Smooth muscle cell (in vitro differentiated cells): Measurements from ENCODE around the gene MARS1. TPM values are rescaled to one million over a fixed set of nuclear protein-coding genes. Genes with fewer than 3 reads are reported as not detected.

Experiments used
- DNase-seq: peaks from one replicate; lab custom pipeline; 2025; ENCODE audit not compliant: unreplicated experiment; lab: John Stamatoyannopoulos, UW
- H2AFZ ChIP-seq: fragments of 200-600 bp; sonication (generic); 2 replicates; pipeline ENCODE4 v1.6.0; 2016; ENCODE audit warnings: antibody characterized with exemption, low read depth, mild to moderate bottlenecking
- H3F3A ChIP-seq: fragments of 200-600 bp; sonication (generic); 2 replicates; pipeline ENCODE4 v1.6.0; 2017; ENCODE audit warnings: antibody characterized with exemption, low read depth
- H3K27ac ChIP-seq: fragments of 200-600 bp; sonication (generic); 2 replicates; pipeline ENCODE4 v1.5.1; 2016; ENCODE audit warnings: low read depth, mild to moderate bottlenecking
- H3K27me3 ChIP-seq: fragments of 200-600 bp; sonication (generic); 2 replicates; pipeline ENCODE4 v1.6.1; 2016; ENCODE audit warnings: low read depth, mild to moderate bottlenecking
- H3K36me3 ChIP-seq: fragments of 200-600 bp; sonication (generic); 2 replicates; pipeline ENCODE4 v1.5.1; 2016; ENCODE audit warnings: low read depth
- H3K4me1 ChIP-seq: fragments of 200-600 bp; sonication (generic); 2 replicates; pipeline ENCODE4 v1.5.1; 2016; ENCODE audit warnings: low read depth
- H3K4me2 ChIP-seq: fragments of 200-600 bp; sonication (generic); 2 replicates; pipeline ENCODE4 v1.6.0; 2016; ENCODE audit warnings: mild to moderate bottlenecking
- H3K4me3 ChIP-seq: fragments of 200-600 bp; sonication (generic); 2 replicates; pipeline ENCODE4 v1.5.1; 2016; ENCODE audit warnings: mild to moderate bottlenecking
- H3K79me2 ChIP-seq: fragments of 200-600 bp; sonication (generic); 2 replicates; pipeline ENCODE4 v1.6.0; 2016; ENCODE audit warnings: low read depth, mild to moderate bottlenecking
- H3K9ac ChIP-seq: fragments of 200-600 bp; sonication (generic); 2 replicates; pipeline ENCODE4 v1.6.0; 2016; ENCODE audit warnings: low read depth
- H3K9me3 ChIP-seq: fragments of 200-600 bp; sonication (generic); replicated peaks from 2 replicates; pipeline ENCODE4 v1.5.1; 2016; ENCODE audit warnings: low read depth
- H4K20me1 ChIP-seq: fragments of 200-600 bp; sonication (generic); 2 replicates; pipeline ENCODE4 v1.6.0; 2016; ENCODE audit warnings: low read depth
- WGBS: methylation state at CpG from one replicate; pipeline ENCODE4 v1.1.7; 2016; ENCODE audit warnings: low lambda C conversion rate; 5-methylcytosine and 5-hydroxymethylcytosine counted together
- polyA plus RNA-seq: library from polyadenylated mRNA; unstranded; fragments of >200 nt; fragmentation: Nextera tagmentation; extraction: Ambion mirVana; gene quantifications from 2 replicates; pipeline ENCODE4 v1.2.1, GENCODE V29; 2016
- total RNA-seq: library from RNA; depleted of rRNA; stranded (reverse); fragments of >200 nt; gene quantifications from 2 replicates; pipeline ENCODE4 v1.2.3, GENCODE V29; 2014
- TF ChIP-seq, protein P1 (sequence below): fragments of 200-600 bp; sonication (generic); IDR thresholded peaks from 2 replicates; pipeline ENCODE4 v1.5.1; 2017; ENCODE audit warnings: borderline replicate concordance, mild to moderate bottlenecking, antibody characterized with exemption; ENCODE audit not compliant: insufficient read depth, poor library complexity, severe bottlenecking

Gene MARS1
- total and polyA plus RNA-seq, 2 experiments from 2014 or later = 186 to 192 TPM

DNA sequence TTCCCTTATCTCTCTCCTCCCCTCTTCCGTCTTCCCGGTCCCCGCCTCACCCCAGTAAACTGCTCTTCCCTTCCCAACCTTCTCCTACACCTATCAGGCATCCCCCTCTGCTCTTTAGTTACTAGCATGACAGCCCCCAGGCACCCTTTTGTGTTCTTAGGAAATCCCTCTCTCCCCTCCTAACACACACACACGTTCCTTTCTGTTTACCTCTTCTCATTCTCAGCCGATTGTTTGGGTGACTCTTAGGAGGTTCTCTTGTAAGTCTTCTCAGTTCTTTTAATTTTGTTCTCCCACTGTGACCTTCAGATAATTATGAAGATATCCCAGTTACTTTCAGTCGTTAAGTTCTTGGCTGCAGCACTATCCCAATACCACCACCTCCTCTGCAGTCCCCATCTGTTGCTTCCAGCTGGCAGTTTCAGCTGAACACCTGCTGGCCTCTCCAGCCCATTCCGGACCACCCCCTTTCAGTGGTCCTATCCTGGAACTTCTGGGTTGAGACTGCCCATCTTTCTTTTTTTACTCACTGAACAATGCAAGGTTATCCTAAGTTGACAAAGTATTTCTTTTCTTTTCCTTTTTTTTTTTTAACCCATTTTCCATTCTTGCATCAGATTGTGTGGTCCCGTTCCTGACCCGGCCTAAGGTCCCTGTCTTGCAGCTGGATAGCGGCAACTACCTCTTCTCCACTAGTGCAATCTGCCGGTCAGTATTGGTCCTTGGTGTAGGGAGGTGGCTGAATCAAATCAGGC is 711 bp downstream of the MARS1 start:
- Histone ChIP-seq H2AFZ (peak overlapping the region; percentile 20), H3K4me1 (peaks cover 11% of the 10 kb centered on the region), H3K9ac (peak overlapping the region; percentile 90), H3K9me3 (no peaks in the 10 kb centered on the region), H3K36me3 (peaks cover 13% of the 10 kb centered on the region), H3K4me2 (peak overlapping the region; percentile 96), H3K4me3 (peak overlapping the region; percentile 89), H4K20me1 (peaks cover 5% of the 10 kb centered on the region), H3K79me2 (peaks cover 27% of the 10 kb centered on the region), H3K27me3 (no peaks in the 10 kb centered on the region), H3F3A (no peaks in the 10 kb centered on the region), H3K27ac (peak overlapping the region; percentile 61)
- no peak for DNase-seq
- TF ChIP-seq, protein P1, sequence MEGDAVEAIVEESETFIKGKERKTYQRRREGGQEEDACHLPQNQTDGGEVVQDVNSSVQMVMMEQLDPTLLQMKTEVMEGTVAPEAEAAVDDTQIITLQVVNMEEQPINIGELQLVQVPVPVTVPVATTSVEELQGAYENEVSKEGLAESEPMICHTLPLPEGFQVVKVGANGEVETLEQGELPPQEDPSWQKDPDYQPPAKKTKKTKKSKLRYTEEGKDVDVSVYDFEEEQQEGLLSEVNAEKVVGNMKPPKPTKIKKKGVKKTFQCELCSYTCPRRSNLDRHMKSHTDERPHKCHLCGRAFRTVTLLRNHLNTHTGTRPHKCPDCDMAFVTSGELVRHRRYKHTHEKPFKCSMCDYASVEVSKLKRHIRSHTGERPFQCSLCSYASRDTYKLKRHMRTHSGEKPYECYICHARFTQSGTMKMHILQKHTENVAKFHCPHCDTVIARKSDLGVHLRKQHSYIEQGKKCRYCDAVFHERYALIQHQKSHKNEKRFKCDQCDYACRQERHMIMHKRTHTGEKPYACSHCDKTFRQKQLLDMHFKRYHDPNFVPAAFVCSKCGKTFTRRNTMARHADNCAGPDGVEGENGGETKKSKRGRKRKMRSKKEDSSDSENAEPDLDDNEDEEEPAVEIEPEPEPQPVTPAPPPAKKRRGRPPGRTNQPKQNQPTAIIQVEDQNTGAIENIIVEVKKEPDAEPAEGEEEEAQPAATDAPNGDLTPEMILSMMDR = no peak
- WGBS = 33% methylated on average over 11 of the region's 11 CpGs

DNA sequence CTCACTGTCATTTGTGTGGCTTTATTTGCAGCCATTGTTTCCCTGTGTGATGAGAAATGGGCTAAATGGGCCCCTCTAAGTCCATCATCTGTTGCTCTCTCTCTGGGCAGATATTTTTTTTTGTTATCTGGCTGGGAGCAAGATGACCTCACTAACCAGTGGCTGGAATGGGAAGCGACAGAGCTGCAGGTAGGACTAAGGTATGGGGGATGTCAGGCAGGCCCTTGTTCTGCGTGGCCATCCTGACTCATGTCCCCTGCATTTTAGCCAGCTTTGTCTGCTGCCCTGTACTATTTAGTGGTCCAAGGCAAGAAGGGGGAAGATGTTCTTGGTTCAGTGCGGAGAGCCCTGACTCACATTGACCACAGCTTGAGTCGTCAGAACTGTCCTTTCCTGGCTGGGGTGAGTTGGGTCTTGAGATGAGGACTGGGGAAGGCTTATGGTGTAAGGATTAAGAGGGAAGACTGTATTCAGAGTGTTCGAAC is 1.3 kb downstream of the MARS1 start:
- Histone ChIP-seq H3K27ac (peak overlapping the region; percentile 61), H3K4me2 (peak overlapping the region; percentile 96), H3K79me2 (peaks cover 27% of the 10 kb centered on the region), H3K9me3 (no peaks in the 10 kb centered on the region), H3K4me1 (peaks cover 11% of the 10 kb centered on the region), H3K27me3 (no peaks in the 10 kb centered on the region), H3F3A (no peaks in the 10 kb centered on the region), H3K9ac (peak overlapping the region; percentile 90), H4K20me1 (peaks cover 8% of the 10 kb centered on the region), H3K36me3 (peaks cover 13% of the 10 kb centered on the region), H2AFZ (no peak overlapping the region), H3K4me3 (peak overlapping the region; percentile 89)
- no peak for DNase-seq
- TF ChIP-seq, protein P1 = no peak
- WGBS = 74% methylated on average over 5 of the region's 5 CpGs

DNA sequence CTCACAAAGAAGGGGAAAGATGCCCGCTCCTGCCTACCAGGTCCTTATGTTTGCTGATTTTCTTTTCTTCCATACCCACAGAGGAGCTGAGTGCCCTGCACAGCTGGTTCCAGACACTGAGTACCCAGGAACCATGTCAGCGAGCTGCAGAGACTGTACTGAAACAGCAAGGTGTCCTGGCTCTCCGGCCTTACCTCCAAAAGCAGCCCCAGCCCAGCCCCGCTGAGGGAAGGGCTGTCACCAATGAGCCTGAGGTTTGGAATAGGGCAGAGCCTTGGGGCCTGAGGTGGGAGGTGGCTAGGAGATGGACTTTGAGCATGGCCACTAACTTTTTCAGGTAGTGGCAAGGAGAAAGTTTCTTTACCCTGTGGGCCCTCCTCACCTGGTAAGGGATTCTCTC is 2.3 kb downstream of the MARS1 start:
- H3F3A ChIP-seq = no peaks in the 10 kb centered on the region
- no peaks in the 10 kb centered on the region for H3K27me3 ChIP-seq
- DNase-seq = no peak
- WGBS = 96% methylated on average over 4 of the region's 4 CpGs
- H3K4me3 ChIP-seq = no peak overlapping the region
- H3K4me1 ChIP-seq = peaks cover 11% of the 10 kb centered on the region
- peaks cover 13% of the 10 kb centered on the region for H3K36me3 ChIP-seq
- no peak overlapping the region for H3K4me2 ChIP-seq
- peaks cover 27% of the 10 kb centered on the region for H3K79me2 ChIP-seq
- no peak overlapping the region for H3K27ac ChIP-seq
- H4K20me1 ChIP-seq = peaks cover 8% of the 10 kb centered on the region
- TF ChIP-seq, protein P1 = no peak
- no peak overlapping the region for H2AFZ ChIP-seq
- H3K9ac ChIP-seq = no peak overlapping the region
- no peaks in the 10 kb centered on the region for H3K9me3 ChIP-seq
